Measurements from ENCODE around the gene TSPAN8. TPM values are rescaled to one million over a fixed set of nuclear protein-coding genes. Genes with fewer than 3 reads are reported as not detected.
"Not testable (repeated sequence)": the region's sequence is repeated elsewhere in the genome, so short reads cannot be mapped to it uniquely, and the experiment has no call there.

TSPAN8 gene
- total and polyA plus RNA-seq, 9 of the 15 experiments (the other 6 are each of a cell fraction or from before 2014, with no cell fraction given), result 0.11 to 0.55 (median 0.25) TPM; not detected in 2

DNA sequence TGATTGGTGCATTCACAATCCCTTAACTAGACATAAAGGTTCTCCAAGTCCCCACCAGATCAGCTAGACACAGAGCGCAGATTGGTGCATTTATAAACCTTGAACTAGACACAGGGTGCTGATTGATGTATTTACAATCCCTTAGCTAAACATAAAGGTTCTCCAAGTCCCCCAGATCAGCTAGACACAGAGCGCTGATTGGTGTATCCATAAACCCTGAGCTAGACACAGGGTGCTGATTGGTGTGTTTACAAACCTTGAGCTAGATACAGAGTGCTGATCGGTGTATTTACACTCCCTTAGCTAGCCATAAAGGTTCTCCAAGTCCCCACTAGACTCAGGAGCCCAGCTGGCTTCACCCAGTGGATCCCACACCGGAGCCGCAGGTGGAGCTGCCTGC, 8.0 kb upstream of the TSPAN8 start:
- H3K9ac ChIP-seq (ENCODE audit: insufficient read depth in 1 of 2, low read depth in 2 of 2, low read length in 2 of 2); H3K9me1 ChIP-seq (ENCODE audit: control insufficient read depth, insufficient read depth, low read length); H3K4me3 ChIP-seq; H3K27me3 ChIP-seq (ENCODE audit: control insufficient read depth in 2 of 2, insufficient read depth in 2 of 2, low read length in 2 of 2); BruUV-seq (replicated peaks); CTCF ChIA-PET (ENCODE audit: low intra/inter-chr PET ratio); H3K27ac ChIP-seq (ENCODE audit: extremely low read depth, low read depth, low read length); H2AFZ ChIP-seq (ENCODE audit: low read depth, low read length); H3K4me2 ChIP-seq (ENCODE audit: insufficient read depth, low read length); H4K20me1 ChIP-seq (replicated peaks; ENCODE audit: control insufficient read depth, insufficient read depth, low read length); in situ Hi-C loops (cut with MboI); H3K9me3 ChIP-seq (replicated peaks; ENCODE audit: control insufficient read depth, insufficient read depth, low read depth, low read length); intact Hi-C loops (cut with micrococcal nuclease); DNase-seq (ENCODE audit: extremely low read depth in 1 of 4, low spot score in 3 of 4); ATAC-seq; H3K79me2 ChIP-seq (ENCODE audit: control insufficient read depth, insufficient read depth, low read length); H3K36me3 ChIP-seq (ENCODE audit: control insufficient read depth, insufficient read depth, low read length); FAIRE-seq: not testable (repeated sequence)
- POLR2A ChIA-PET, result interaction anchor here (0.9 kb wide), 1 partner anchor 322 kb away, joined by 3 read pairs; no protein-coding TSS in a partner anchor
- 45% methylated on average over 4 of the region's 5 CpGs for WGBS (ENCODE audit: insufficient coverage, low coverage, missing lambda C conversion rate)
- peaks cover 2 to 12% of the 10 kb centered on the region in 2 experiments; a peak in 2 of 5 replicates for H3K4me1 ChIP-seq (replicated peaks in 1 of 2; ENCODE audit: control insufficient read depth in 2 of 2, insufficient read depth in 2 of 2, low read length in 2 of 2)

DNA sequence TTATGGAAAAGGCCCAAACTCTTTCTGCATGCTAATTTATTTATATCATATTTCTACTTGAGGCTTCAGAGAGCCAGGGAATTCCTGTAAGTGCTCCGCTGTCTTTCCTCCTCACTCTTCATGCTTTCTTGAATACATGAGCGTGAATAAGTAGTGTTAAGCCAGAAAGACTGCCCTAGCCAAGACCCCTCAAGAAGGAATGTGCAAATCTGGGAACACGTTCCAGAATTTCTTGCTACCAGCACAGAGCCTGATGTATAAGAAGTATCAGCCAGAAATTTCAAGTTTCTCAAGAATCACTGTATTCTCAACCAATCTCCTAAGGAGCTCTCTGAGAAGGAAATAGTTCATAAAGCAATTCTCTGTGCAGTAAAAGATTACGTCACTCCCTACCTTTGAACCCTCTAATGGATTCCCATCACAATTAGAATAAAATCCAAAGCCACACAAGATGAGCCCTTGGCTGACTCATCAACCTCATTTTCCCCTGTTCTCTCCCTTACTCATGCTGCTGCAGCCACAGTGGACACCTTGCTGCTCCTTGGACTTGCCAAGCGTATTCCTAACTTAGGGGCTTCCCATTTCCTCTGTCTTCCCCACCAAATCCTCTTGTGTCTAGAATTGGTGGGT, 6.9 kb upstream of the TSPAN8 start:
- WGBS (ENCODE audit: insufficient coverage, low coverage, missing lambda C conversion rate), result 13% methylated on average over 5 of the region's 5 CpGs
- Histone ChIP-seq H3K79me2 (ENCODE audit: control insufficient read depth, insufficient read depth, low read length) (no peaks in the 10 kb centered on the region), H2AFZ (ENCODE audit: low read depth, low read length) (no peak overlapping the region), H3K9me3 (replicated peaks; ENCODE audit: control insufficient read depth, insufficient read depth, low read depth, low read length) (no peaks in the 10 kb centered on the region; the same call in 1 of the 2 replicates), H3K27me3 (ENCODE audit: control insufficient read depth in 2 of 2, insufficient read depth in 2 of 2, low read length in 2 of 2) (no peaks in the 10 kb centered on the region; a peak in 1 of 5 replicates), H3K36me3 (ENCODE audit: control insufficient read depth, insufficient read depth, low read length) (no peaks in the 10 kb centered on the region), H3K9ac (ENCODE audit: insufficient read depth in 1 of 2, low read depth in 2 of 2, low read length in 2 of 2) (no peak overlapping the region), H3K4me3 (no peak overlapping the region), H3K4me2 (ENCODE audit: insufficient read depth, low read length) (no peak overlapping the region), H3K27ac (ENCODE audit: extremely low read depth, low read depth, low read length) (no peak overlapping the region), H4K20me1 (replicated peaks; ENCODE audit: control insufficient read depth, insufficient read depth, low read length) (no peaks in the 10 kb centered on the region), H3K9me1 (ENCODE audit: control insufficient read depth, insufficient read depth, low read length) (no peaks in the 10 kb centered on the region), H3K4me1 (replicated peaks in 1 of 2; ENCODE audit: control insufficient read depth in 2 of 2, insufficient read depth in 2 of 2, low read length in 2 of 2) (peaks cover 2 to 12% of the 10 kb centered on the region in 2 experiments; a peak in 2 of 5 replicates)
- ATAC-seq (no peak), DNase-seq (ENCODE audit: extremely low read depth in 1 of 4, low spot score in 3 of 4) (no peak), FAIRE-seq (no peak)
- POLR2A ChIA-PET, result no interaction called here
- TF ChIP-seq ATF7 (IDR thresholded peaks at IDR 0.05) (peak; percentile 45; the same call in 1 of the 2 replicates), KDM1A (IDR thresholded peaks at IDR 0.05) (no peak)
- BruUV-seq (replicated peaks), result no TSS peak
- intact Hi-C loops (cut with micrococcal nuclease), result no loop called here
- in situ Hi-C loops (cut with MboI), result no loop called here
- CTCF ChIA-PET (ENCODE audit: low intra/inter-chr PET ratio), result no interaction called here
